Adrenal gland (tissue), 12 donors: ENCODE data around the gene ZNF460. TPM values are rescaled to one million over a fixed set of nuclear protein-coding genes. Genes with fewer than 3 reads are reported as not detected.

Experiments used
- DNase-seq, 7 donors: peaks; one replicate each; pipeline ENCODE4 v3.0.0-alpha.2; 2019 to 2020
- H3K27ac ChIP-seq, 5 donors: fragments of 200-600 bp; sonication (generic) in 4 of 5; 1 replicate in 3 of 5; 2 replicates in 2 of 5; pipeline versions ENCODE4 v1.5.1 to v1.8.0; 2016 to 2020; ENCODE audit warnings: mild to moderate bottlenecking in 1 of 5
- H3K27me3 ChIP-seq: fragments of 200-600 bp; 2 replicates; pipeline ENCODE4 v1.8.0; 2021
- H3K36me3 ChIP-seq, 2 donors: fragments of 200-600 bp; replicated peaks in 1 of 2; 1 replicate in 1 of 2; 2 replicates in 1 of 2; pipeline versions ENCODE4 v1.5.1 to v1.8.0; 2018 to 2022
- H3K4me1 ChIP-seq, 2 donors: fragments of 200-600 bp; replicated peaks in 1 of 2; 1 replicate in 1 of 2; 2 replicates in 1 of 2; pipeline versions ENCODE4 v1.5.1 to v1.8.0; 2018 to 2021
- H3K4me3 ChIP-seq, 4 donors: fragments of 200-600 bp; sonication (generic) in 3 of 4; one replicate each; pipeline ENCODE4 v1.5.1; 2016 to 2018
- H3K9me3 ChIP-seq, 3 donors: fragments of 200-600 bp; sonication (generic) in 1 of 3; replicated peaks in 1 of 3; 1 replicate in 2 of 3; 2 replicates in 1 of 3; pipeline versions ENCODE4 v1.5.1 to v1.8.0; 2016 to 2021
- CTCF ChIP-seq, 6 experiments: fragments of 450-650 bp in 4 of 6; fragments of 200-600 bp in 2 of 6; sonication (generic) in 1 of 6; IDR thresholded peaks; 1 replicate in 5 of 6; 2 replicates in 1 of 6; pipeline versions ENCODE4 v1.5.1 to v1.8.0; 2016 to 2021; ENCODE audit warnings: antibody characterized with exemption in 6 of 6, mild to moderate bottlenecking in 2 of 6, moderate library complexity in 1 of 6
- POLR2A ChIP-seq, 2 donors: fragments of 450-650 bp; IDR thresholded peaks; one replicate each; pipeline ENCODE4 v1.6.1; 2017; ENCODE audit warnings: antibody characterized with exemption in 2 of 2, mild to moderate bottlenecking in 2 of 2, moderate library complexity in 1 of 2
- WGBS, 4 donors: extraction: QIAGEN DNeasy Blood & Tissue Kit in 2 of 4; methylation state at CpG; one replicate each; pipeline versions ENCODE4 v1.1.5 to v1.1.7; 2013 to 2017; 5-methylcytosine and 5-hydroxymethylcytosine counted together
- intact Hi-C, 2 donors: fragments of 100-400 bp; cut with DNase I; formaldehyde crosslinking; loops; one replicate each; pipeline versions ENCODE4 v1.14.1 to v1.15.0; 2022 to 2023
- polyA plus RNA-seq, 3 donors: library from polyadenylated mRNA; stranded (reverse); fragments of 200-250 nt in 2 of 3; fragments of 350-450 nt in 1 of 3; fragmentation: Illumina TruSeq in 1 of 3; extraction: RNeasy Lipid Tissue Mini Kit (QIAGEN cat#74804) in 1 of 3; gene quantifications; one replicate each; pipeline ENCODE4 v1.2.3, GENCODE V29; 2013 to 2014
- total RNA-seq, 9 donors: library from RNA; depleted of rRNA in 4 of 9; stranded (reverse); fragments of >200 nt in 4 of 9; fragments of 120-200 nt in 1 of 9; fragmentation: NEBNext Ultra II Directional in 1 of 9; extraction: Animal tissue kit (Norgen Biotek cat#: 25700) in 1 of 9; gene quantifications; one replicate each; pipeline versions ENCODE4 v1.1.0 to v1.2.4, GENCODE V29; 2013 to 2023
- donor health status: healthy with polysubstance abuse.
- donor health status: Bipolar disorder and iron deficiency.
- donor health status: DM: yes; HTN: yes; CAD: no.
- donor health status: DM: no; HTN: no; CAD: no.
- donor health status: DM: no; HTN: no; CAD: no.
- donor health status: DM: yes; HTN: yes; CAD: no.

The ZNF460 gene
- total and polyA plus RNA-seq, 12 donors: 0.54 to 107 (median 55.5) TPM

DNA sequence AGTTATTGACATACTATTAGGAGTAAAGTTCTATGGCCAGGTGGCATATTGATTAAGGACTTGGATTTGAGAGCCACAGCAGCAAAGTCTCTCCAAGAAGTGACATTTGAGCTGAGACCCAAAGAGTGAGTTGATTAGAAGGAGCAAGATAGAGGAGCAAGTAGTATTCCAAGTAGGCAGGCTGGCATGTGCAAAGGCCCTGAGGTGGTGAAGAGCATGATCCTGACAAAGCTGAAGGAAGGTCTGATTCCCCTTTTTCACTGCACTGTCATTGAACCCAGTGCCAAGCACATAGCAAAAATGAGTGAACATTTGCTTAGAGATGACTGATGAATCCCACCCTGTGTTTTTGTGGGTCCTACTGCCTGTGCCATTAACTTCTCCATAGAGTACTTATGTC, 44.7 kb downstream of the ZNF460 start:
- Histone ChIP-seq H3K27me3 (no peaks in the 10 kb centered on the region), H3K9me3 (peaks cover 0 to 8% (median 0%) of the 10 kb centered on the region in 3 donors), H3K4me3 (no peak overlapping the region), H3K4me1 (peaks cover 19 to 21% of the 10 kb centered on the region in 2 donors), H3K36me3 (peaks cover 0 to 59% of the 10 kb centered on the region in 2 donors), H3K27ac (no peak overlapping the region)
- intact Hi-C loops: no loop called here
- TF ChIP-seq POLR2A (IDR thresholded peaks at IDR 0.05): no peak
- TF ChIP-seq CTCF (IDR thresholded peaks at IDR 0.05): no peak
- DNase-seq: no peak

DNA sequence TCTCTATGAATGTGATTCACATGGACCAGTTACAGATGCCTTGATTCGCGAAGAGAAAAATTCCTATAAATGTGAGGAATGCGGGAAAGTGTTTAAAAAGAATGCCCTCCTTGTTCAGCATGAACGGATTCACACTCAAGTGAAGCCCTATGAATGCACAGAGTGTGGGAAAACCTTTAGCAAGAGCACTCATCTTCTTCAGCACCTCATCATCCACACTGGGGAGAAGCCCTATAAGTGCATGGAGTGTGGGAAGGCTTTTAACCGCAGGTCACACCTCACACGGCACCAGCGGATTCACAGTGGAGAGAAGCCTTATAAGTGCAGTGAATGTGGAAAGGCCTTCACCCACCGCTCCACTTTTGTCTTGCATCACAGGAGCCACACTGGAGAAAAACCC, 47.7 kb downstream of the ZNF460 start:
- Histone ChIP-seq H3K27ac (no peak overlapping the region), H3K4me1 (no peaks in the 10 kb centered on the region), H3K36me3 (peaks cover 0 to 59% of the 10 kb centered on the region in 2 donors), H3K4me3 (no peak overlapping the region), H3K27me3 (no peaks in the 10 kb centered on the region), H3K9me3 (peaks cover 0 to 8% (median 0%) of the 10 kb centered on the region in 3 donors)
- intact Hi-C loops: no loop called here
- 90 to 97% (median 92%) methylated on average over 8 of the region's 8 CpGs for WGBS, 4 donors
- no peak for DNase-seq
- TF ChIP-seq CTCF (IDR thresholded peaks at IDR 0.05) (no peak), POLR2A (IDR thresholded peaks at IDR 0.05) (no peak)

DNA sequence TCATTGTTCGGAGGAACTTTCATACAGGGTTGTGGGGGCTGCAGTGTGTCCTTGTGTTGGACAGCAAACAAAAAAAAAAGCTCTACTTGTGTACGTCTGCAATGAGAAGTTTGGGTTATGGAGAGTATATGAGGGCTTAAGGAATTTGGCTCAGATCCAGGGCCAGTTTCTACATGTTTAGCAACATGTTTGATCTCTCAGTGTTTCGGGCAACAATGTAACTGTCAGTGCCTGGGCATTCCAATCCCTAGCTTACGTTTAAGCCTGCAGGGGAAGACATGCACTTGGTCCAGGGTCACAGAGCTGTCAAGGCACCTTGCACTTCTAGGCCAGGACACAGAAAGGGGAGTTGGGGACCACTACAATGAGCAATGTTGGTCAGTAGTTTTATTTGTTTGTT, 53.9 kb downstream of the ZNF460 start:
- Histone ChIP-seq H3K4me1 (no peaks in the 10 kb centered on the region), H3K27ac (no peak overlapping the region), H3K9me3 (no peaks in the 10 kb centered on the region), H3K27me3 (no peaks in the 10 kb centered on the region), H3K36me3 (no peaks in the 10 kb centered on the region), H3K4me3 (no peak overlapping the region)
- TF ChIP-seq POLR2A (IDR thresholded peaks at IDR 0.05) (no peak), CTCF (IDR thresholded peaks at IDR 0.05) (no peak)
- no peak for DNase-seq
- 90 to 95% (median 94%) methylated on average over 4 of the region's 4 CpGs for WGBS, 4 donors
- intact Hi-C loops: no loop called here

DNA sequence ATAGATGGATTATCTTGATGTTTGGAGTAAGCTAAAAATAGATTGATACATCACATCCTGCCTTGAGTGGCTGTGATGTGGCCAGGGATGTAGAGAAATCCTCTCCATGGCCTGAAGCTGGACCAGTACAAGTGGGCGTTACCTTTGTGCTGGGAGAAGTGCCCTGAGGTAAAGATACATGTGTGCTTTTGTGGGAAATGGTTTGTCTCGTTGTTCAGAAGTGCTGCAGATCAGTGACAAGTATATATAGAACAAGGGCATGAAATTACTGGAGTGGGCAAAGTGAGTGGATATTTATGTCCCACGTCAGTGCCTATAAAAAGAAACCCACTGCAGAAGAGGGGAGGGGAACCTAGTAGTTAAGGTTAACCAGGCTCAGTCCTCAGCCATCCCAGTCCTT, 58.6 kb downstream of the ZNF460 start:
- WGBS, 4 donors: 54 to 73% (median 63%) methylated on average over 3 of the region's 3 CpGs
- H3K4me3 ChIP-seq: no peak overlapping the region
- H3K27me3 ChIP-seq: no peaks in the 10 kb centered on the region
- TF ChIP-seq POLR2A (IDR thresholded peaks at IDR 0.05): no peak
- no peak for TF ChIP-seq CTCF (IDR thresholded peaks at IDR 0.05)
- no peaks in the 10 kb centered on the region for H3K9me3 ChIP-seq
- H3K4me1 ChIP-seq: no peaks in the 10 kb centered on the region
- intact Hi-C loops: no loop called here
- DNase-seq: no peak
- H3K36me3 ChIP-seq: no peaks in the 10 kb centered on the region
- no peak overlapping the region for H3K27ac ChIP-seq
